H1 (cell line): ENCODE results near the gene SSX4B. TPM values are rescaled to one million over a fixed set of nuclear protein-coding genes. Genes with fewer than 3 reads are reported as not detected.
"Not testable (repeated sequence)": the region's sequence is repeated elsewhere in the genome, so short reads cannot be mapped to it uniquely, and the experiment has no call there.

Experiments used
- CTCF ChIA-PET: fragments of 300-600 bp; sonication (Branson Sonifier 250); formaldehyde crosslinking; loops from one replicate; lab custom pipeline; 2021; ENCODE audit not compliant: partially characterized antibody; lab: Charles Lee
- POLR2A ChIA-PET: fragments of 300-600 bp; sonication (Branson Sonifier 250); formaldehyde crosslinking; loops from one replicate; lab custom pipeline; 2021; ENCODE audit warnings: inconsistent platforms; ENCODE audit not compliant: partially characterized antibody; lab: Charles Lee
- DNase-seq, 2 experiments: peaks; one replicate each; pipeline versions ENCODE4 v3.0.0 to v3.0.0-alpha.2; 2010 to 2022; ENCODE audit warnings: low spot score in 2 of 2, low read depth in 1 of 2, mixed read lengths in 1 of 2
- FAIRE-seq: peaks from 2 replicates; lab custom pipeline; 2011; peaks lifted over from hg19 to GRCh38; lab: Jason Lieb, UNC
- H2AFZ ChIP-seq: 2 replicates; pipeline ENCODE4 v1.8.1; 2012; ENCODE audit warnings: low read length, inconsistent platforms
- H2AK5ac ChIP-seq: 2 replicates; pipeline ENCODE4 v1.6.1; 2013; ENCODE audit warnings: low read depth, low read length
- H2BK120ac ChIP-seq: replicated peaks from 2 replicates; pipeline ENCODE3; 2013; ENCODE audit warnings: low read depth, low read length, inconsistent platforms
- H2BK12ac ChIP-seq: 2 replicates; pipeline ENCODE4 v1.6.1; 2013; ENCODE audit warnings: low read depth, low read length
- H2BK15ac ChIP-seq: 2 replicates; pipeline ENCODE4 v1.6.1; 2013; ENCODE audit warnings: low read length
- H2BK20ac ChIP-seq: 2 replicates; pipeline ENCODE4 v1.6.1; 2013; ENCODE audit warnings: low read length
- H2BK5ac ChIP-seq: 2 replicates; pipeline ENCODE4 v1.6.1; 2013; ENCODE audit warnings: low read depth, low read length
- H3K14ac ChIP-seq: 2 replicates; pipeline ENCODE4 v1.6.1; 2013; ENCODE audit warnings: inconsistent platforms; ENCODE audit not compliant: insufficient read length
- H3K18ac ChIP-seq: 2 replicates; pipeline ENCODE4 v1.6.1; 2013; ENCODE audit warnings: low read length; ENCODE audit errors: extremely low read depth
- H3K23ac ChIP-seq: 2 replicates; pipeline ENCODE4 v1.6.1; 2013; ENCODE audit warnings: inconsistent platforms; ENCODE audit not compliant: insufficient read length
- H3K23me2 ChIP-seq: 2 replicates; pipeline ENCODE4 v1.6.1; 2013; ENCODE audit warnings: low read depth, low read length
- H3K27ac ChIP-seq: 2 replicates; pipeline ENCODE4 v1.6.1; 2011; ENCODE audit warnings: low read depth, low read length, inconsistent platforms
- H3K27me3 ChIP-seq, 4 experiments: replicated peaks in 1 of 4; 1 replicate in 1 of 4; 2 replicates in 3 of 4; pipeline versions ENCODE4 v1.6.1 to v1.8.1; 2011 to 2013; ENCODE audit warnings: low read length in 3 of 4, mild to moderate bottlenecking in 3 of 4, inconsistent platforms in 2 of 4, mixed read lengths in 2 of 4, moderate library complexity in 1 of 4; ENCODE audit not compliant: control insufficient read depth in 3 of 4, insufficient read depth in 3 of 4; ENCODE audit errors: extremely low read depth in 1 of 4
- H3K36me3 ChIP-seq, 4 experiments: 2 replicates each; pipeline versions ENCODE4 v1.6.1 to v1.8.1; 2011 to 2013; ENCODE audit warnings: mild to moderate bottlenecking in 4 of 4, low read length in 3 of 4, moderate library complexity in 2 of 4, control low read depth in 1 of 4, inconsistent platforms in 1 of 4; ENCODE audit not compliant: insufficient read depth in 4 of 4, control insufficient read depth in 2 of 4
- H3K4ac ChIP-seq: replicated peaks from 2 replicates; pipeline ENCODE3; 2013; ENCODE audit warnings: low read length, low read depth, mixed read lengths, inconsistent platforms; ENCODE audit not compliant: insufficient read length
- H3K4me1 ChIP-seq, 4 experiments: replicated peaks in 1 of 4; 1 replicate in 1 of 4; 2 replicates in 3 of 4; pipeline versions ENCODE4 v1.6.1 to v1.8.1; 2011 to 2013; ENCODE audit warnings: low read length in 3 of 4, inconsistent platforms in 2 of 4, mixed read lengths in 1 of 4; ENCODE audit not compliant: insufficient read depth in 4 of 4, control insufficient read depth in 3 of 4
- H3K4me2 ChIP-seq, 2 experiments: 2 replicates each; pipeline versions ENCODE4 v1.6.1 to v1.8.1; 2011 to 2013; ENCODE audit warnings: low read depth in 2 of 2, low read length in 2 of 2, control low read depth in 1 of 2, inconsistent platforms in 1 of 2, mild to moderate bottlenecking in 1 of 2; ENCODE audit not compliant: insufficient read depth in 1 of 2
- H3K4me3 ChIP-seq, 4 experiments: fragments of 200-600, 300-600 bp in 1 of 4; sonication (generic), shearing (Covaris generic), sonication (Bioruptor Twin) in 1 of 4; 2 replicates each; pipeline versions ENCODE4 v1.5.1 to v1.8.1; 2011 to 2016; ENCODE audit warnings: low read length in 4 of 4, low read depth in 3 of 4, control low read depth in 2 of 4, inconsistent platforms in 2 of 4, mild to moderate bottlenecking in 2 of 4, mixed read lengths in 1 of 4, moderate library complexity in 1 of 4; ENCODE audit not compliant: insufficient read depth in 2 of 4; ENCODE audit errors: extremely low read depth in 1 of 4
- H3K56ac ChIP-seq: replicated peaks from 2 replicates; pipeline ENCODE3; 2013; ENCODE audit warnings: low read depth, mild to moderate bottlenecking, mixed read lengths, low read length, inconsistent platforms; ENCODE audit not compliant: insufficient read length
- H3K79me1 ChIP-seq: 2 replicates; pipeline ENCODE4 v1.6.1; 2013; ENCODE audit warnings: low read depth, low read length, control low read depth
- H3K79me2 ChIP-seq, 2 experiments: 2 replicates each; pipeline versions ENCODE4 v1.6.1 to v1.8.1; 2012 to 2013; ENCODE audit warnings: low read length in 2 of 2, mild to moderate bottlenecking in 2 of 2, inconsistent platforms in 1 of 2; ENCODE audit not compliant: insufficient read depth in 2 of 2, control insufficient read depth in 1 of 2
- H3K9ac ChIP-seq, 4 experiments: replicated peaks in 1 of 4; 1 replicate in 1 of 4; 2 replicates in 3 of 4; pipeline versions ENCODE4 v1.6.1 to v1.8.1; 2011 to 2013; ENCODE audit warnings: low read depth in 3 of 4, low read length in 3 of 4, control low read depth in 2 of 4, mild to moderate bottlenecking in 2 of 4, moderate library complexity in 2 of 4, inconsistent platforms in 1 of 4; ENCODE audit errors: extremely low read depth in 1 of 4
- H3K9me3 ChIP-seq, 2 experiments: 2 replicates each; pipeline versions ENCODE4 v1.6.1 to v1.8.1; 2012 to 2013; ENCODE audit warnings: mild to moderate bottlenecking in 2 of 2, moderate library complexity in 2 of 2, control low read depth in 1 of 2, inconsistent platforms in 1 of 2, low read depth in 1 of 2, low read length in 1 of 2, mixed read lengths in 1 of 2; ENCODE audit not compliant: insufficient read depth in 2 of 2
- H4K20me1 ChIP-seq, 2 experiments: replicated peaks in 1 of 2; 2 replicates each; pipeline versions ENCODE3 to v1.8.1; 2011 to 2013; ENCODE audit warnings: inconsistent platforms in 2 of 2, low read length in 2 of 2, mild to moderate bottlenecking in 1 of 2; ENCODE audit not compliant: insufficient read depth in 2 of 2, control insufficient read depth in 1 of 2
- H4K5ac ChIP-seq: 2 replicates; pipeline ENCODE4 v1.6.1; 2013; ENCODE audit warnings: low read length, low read depth, mixed read lengths, inconsistent platforms; ENCODE audit not compliant: insufficient read length
- H4K8ac ChIP-seq: 2 replicates; pipeline ENCODE4 v1.8.0; 2013; ENCODE audit warnings: mild to moderate bottlenecking, moderate library complexity, low read length, inconsistent platforms; ENCODE audit not compliant: insufficient read depth; ENCODE audit errors: extremely low read depth
- H4K91ac ChIP-seq: replicated peaks from 2 replicates; pipeline ENCODE3; 2013; ENCODE audit warnings: low read length, mixed read lengths, inconsistent platforms; ENCODE audit not compliant: insufficient read length
- WGBS, 2 experiments: shearing (Covaris generic) in 1 of 2; methylation state at CpG; one replicate each; pipeline versions ENCODE4 v1.1.6 to v1.1.7; 2013 to 2015; ENCODE audit warnings: low lambda C conversion rate in 2 of 2, mixed read lengths in 2 of 2, inconsistent platforms in 1 of 2, low coverage in 1 of 2, missing lambda C conversion rate in 1 of 2; ENCODE audit not compliant: insufficient replicate concordance in 2 of 2, insufficient coverage in 1 of 2, insufficient read length in 1 of 2; ENCODE audit errors: extremely low coverage in 1 of 2, missing lambda C conversion rate in 1 of 2; 5-methylcytosine and 5-hydroxymethylcytosine counted together
- polyA plus RNA-seq, 7 experiments: library from polyadenylated mRNA; depleted of rRNA in 3 of 7; stranded (reverse) in 5 of 7; unstranded in 2 of 7; fragments of >200 nt in 5 of 7; fragments of 200-250 nt in 2 of 7; gene quantifications; 1 replicate in 5 of 7; 2 replicates in 1 of 7; 4 replicates in 1 of 7; pipeline versions ENCODE4 v1.2.1 to v1.2.3, GENCODE V29; 2011 to 2013; ENCODE audit warnings: missing spikeins in 2 of 7, mixed read lengths in 2 of 7
- total RNA-seq: library from RNA; stranded (reverse); fragmentation: NEBNext Ultra II Directional; extraction: Animal tissue kit (Norgen Biotek cat#: 25700); gene quantifications from 2 replicates; pipeline ENCODE4 v1.2.1, GENCODE V29; 2021

Gene SSX4B
- total and polyA plus RNA-seq, 2 of the 8 experiments (the other 6 are each of a cell fraction or from before 2014, with no cell fraction given), result 0.26 to 0.32 TPM

DNA sequence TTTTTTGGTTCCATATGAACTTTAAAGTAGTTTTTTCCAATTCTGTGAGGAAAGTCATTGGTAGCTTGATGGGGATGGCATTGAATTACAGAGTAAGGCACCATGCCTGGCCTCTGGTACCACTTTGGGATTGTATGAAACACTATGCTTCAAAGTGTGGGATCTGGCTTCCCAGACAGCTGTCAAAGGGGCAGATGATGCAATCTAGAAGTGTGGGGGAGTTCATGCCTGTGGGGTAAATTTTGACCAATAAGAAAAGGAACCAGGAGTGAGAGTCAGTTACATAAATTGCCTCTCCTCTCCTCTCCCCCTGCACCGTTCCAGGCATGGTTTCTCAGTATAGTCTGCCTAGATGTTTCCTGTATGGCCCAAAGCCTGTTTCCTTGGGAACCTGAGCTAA is 13.9 kb downstream of the SSX4B start:
- H3K23ac ChIP-seq, H2BK5ac ChIP-seq, H3K27me3 ChIP-seq, H3K79me1 ChIP-seq, H3K27ac ChIP-seq, H2AFZ ChIP-seq, H2BK15ac ChIP-seq, H3K18ac ChIP-seq, H2AK5ac ChIP-seq, H4K91ac ChIP-seq, CTCF ChIA-PET, H2BK20ac ChIP-seq, H3K79me2 ChIP-seq, DNase-seq, H3K36me3 ChIP-seq, H3K56ac ChIP-seq, H4K8ac ChIP-seq, FAIRE-seq, H4K5ac ChIP-seq, H3K23me2 ChIP-seq, H4K20me1 ChIP-seq, H3K4me1 ChIP-seq, H2BK120ac ChIP-seq, H3K4me3 ChIP-seq, H2BK12ac ChIP-seq, H3K9me3 ChIP-seq, H3K4ac ChIP-seq, H3K4me2 ChIP-seq, POLR2A ChIA-PET, H3K9ac ChIP-seq, H3K14ac ChIP-seq: not testable (repeated sequence)
- WGBS, 2 experiments, result 83% methylated on average over 1 of the region's 1 CpG; no CpG with 5 or more reads in 1 of the 2 experiments

DNA sequence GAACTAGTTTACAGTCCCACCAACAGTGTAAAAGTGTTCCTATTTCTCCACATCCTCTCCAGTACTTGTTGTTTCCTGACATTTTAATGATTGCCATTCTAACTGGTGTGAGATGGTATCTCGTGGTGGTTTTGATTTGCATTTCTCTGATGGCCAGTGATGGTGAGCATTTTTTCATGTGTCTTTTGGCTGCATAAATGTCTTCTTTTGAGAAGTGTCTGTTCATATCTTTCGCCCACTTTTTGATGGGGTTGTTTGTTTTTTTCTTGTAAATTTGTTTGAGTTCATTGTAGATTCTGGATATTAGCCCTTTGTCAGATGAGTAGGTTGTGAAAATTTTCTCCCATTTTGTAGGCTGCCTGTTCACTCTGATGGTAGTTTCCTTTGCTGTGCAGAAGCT is 14.8 kb downstream of the SSX4B start:
- H2AK5ac ChIP-seq, DNase-seq, H3K27ac ChIP-seq, H2BK20ac ChIP-seq, H3K4me3 ChIP-seq, H3K56ac ChIP-seq, FAIRE-seq, H3K4me2 ChIP-seq, H3K9ac ChIP-seq, H4K5ac ChIP-seq, H3K4ac ChIP-seq, H2BK5ac ChIP-seq, H2BK120ac ChIP-seq, H3K4me1 ChIP-seq, H3K79me1 ChIP-seq, H3K9me3 ChIP-seq, H3K23me2 ChIP-seq, CTCF ChIA-PET, H3K14ac ChIP-seq, H4K8ac ChIP-seq, H2BK15ac ChIP-seq, POLR2A ChIA-PET, H3K18ac ChIP-seq, H3K23ac ChIP-seq, H4K20me1 ChIP-seq, H2BK12ac ChIP-seq, H4K91ac ChIP-seq, H3K36me3 ChIP-seq, H2AFZ ChIP-seq, H3K27me3 ChIP-seq, H3K79me2 ChIP-seq: not testable (repeated sequence)
- 60% methylated on average over 1 of the region's 2 CpGs; no CpG with 5 or more reads in 1 of the 2 experiments for WGBS, 2 experiments
